Stomach smooth muscle (tissue), 2 donors: ENCODE results near the gene KRT28.

Source experiments
- H3K27ac ChIP-seq: one replicate; pipeline ENCODE4 v1.7.0; 2013; ENCODE audit warnings: mild to moderate bottlenecking, low read length, inconsistent platforms
- H3K27me3 ChIP-seq, 2 donors: one replicate each; pipeline ENCODE4 v1.7.0; 2013; ENCODE audit warnings: low read length in 2 of 2; ENCODE audit not compliant: insufficient read depth in 2 of 2, control insufficient read depth in 1 of 2
- H3K36me3 ChIP-seq, 2 donors: one replicate each; pipeline ENCODE4 v1.7.0; 2013; ENCODE audit warnings: low read length in 2 of 2; ENCODE audit not compliant: control insufficient read depth in 2 of 2, insufficient read depth in 2 of 2
- H3K4me1 ChIP-seq: one replicate; pipeline ENCODE4 v1.7.0; 2013; ENCODE audit warnings: low read length; ENCODE audit not compliant: control insufficient read depth, insufficient read depth
- H3K4me3 ChIP-seq, 2 donors: one replicate each; pipeline ENCODE4 v1.7.0; 2013; ENCODE audit warnings: low read length in 2 of 2
- H3K9ac ChIP-seq, 2 donors: one replicate each; pipeline ENCODE4 v1.7.0; 2013; ENCODE audit warnings: low read length in 2 of 2, mild to moderate bottlenecking in 1 of 2
- H3K9me3 ChIP-seq, 2 donors: one replicate each; pipeline ENCODE4 v1.7.0; 2013; ENCODE audit warnings: low read length in 2 of 2; ENCODE audit not compliant: control insufficient read depth in 2 of 2
- donor health status: healthy.
- donor health status: Pancreatic carcinoma.

KRT28 gene

DNA sequence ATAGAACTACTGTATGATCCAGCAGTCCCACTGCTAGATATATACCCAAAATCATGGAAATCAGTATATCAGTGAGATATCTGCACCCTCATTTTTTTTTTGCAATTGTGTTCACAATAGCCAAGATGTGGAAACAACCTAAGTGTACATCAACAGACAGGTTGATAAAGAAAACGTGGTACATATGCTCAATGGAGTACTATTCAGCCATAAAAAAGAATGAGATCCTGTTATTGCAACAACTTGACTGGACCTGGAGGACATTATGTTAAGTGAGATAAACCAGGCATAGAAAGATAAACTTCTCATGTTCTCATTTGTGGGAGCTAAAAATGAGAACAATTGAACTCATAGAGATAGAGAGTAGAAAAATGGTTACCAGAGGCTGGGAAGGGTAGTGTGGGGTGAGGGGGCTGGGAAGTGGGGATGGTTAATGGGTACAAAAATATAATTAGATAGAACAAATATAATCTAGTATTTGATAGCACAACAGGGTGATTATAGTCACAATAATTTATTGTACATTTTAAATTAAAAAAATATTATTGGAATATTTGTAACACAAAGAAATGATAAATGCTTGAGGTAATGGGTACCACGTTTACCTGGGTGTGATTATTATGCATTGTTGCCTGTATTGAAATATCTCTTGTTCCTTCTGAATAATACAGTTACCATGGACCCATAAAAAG is 30.5 kb upstream of the KRT28 start:
- Histone ChIP-seq H3K27ac (no peak overlapping the region), H3K9ac (no peak overlapping the region), H3K9me3 (no peaks in the 10 kb centered on the region), H3K36me3 (peaks cover 0 to 3% of the 10 kb centered on the region in 2 donors), H3K4me1 (no peaks in the 10 kb centered on the region), H3K27me3 (no peaks in the 10 kb centered on the region), H3K4me3 (no peak overlapping the region)

- Histone ChIP-seq H3K27ac (no peak overlapping the region), H3K4me3 (no peak overlapping the region), H3K4me1 (no peaks in the 10 kb centered on the region), H3K27me3 (no peaks in the 10 kb centered on the region), H3K9me3 (no peaks in the 10 kb centered on the region), H3K36me3 (no peaks in the 10 kb centered on the region), H3K9ac (no peak overlapping the region)
Observed at GRCh38 chr17:40828454-40829044, 28.8 kb upstream of the KRT28 start.

GRCh38 chr17:40827746-40828453 is 28.1 kb upstream of the KRT28 start:
- Histone ChIP-seq H3K9ac (no peak overlapping the region), H3K27ac (no peak overlapping the region)

GRCh38 chr17:40825599-40825998 is 25.8 kb upstream of the KRT28 start:
- Histone ChIP-seq H3K9ac (no peak overlapping the region), H3K27me3 (no peaks in the 10 kb centered on the region), H3K4me1 (no peaks in the 10 kb centered on the region), H3K36me3 (no peaks in the 10 kb centered on the region), H3K27ac (no peak overlapping the region), H3K9me3 (no peaks in the 10 kb centered on the region), H3K4me3 (no peak overlapping the region)

More at GRCh38 chr17:40827746-40828453, 28.1 kb upstream of the KRT28 start:
- no peak overlapping the region for H3K4me3 ChIP-seq
- H3K9me3 ChIP-seq, result no peaks in the 10 kb centered on the region
- no peaks in the 10 kb centered on the region for H3K36me3 ChIP-seq
- no peaks in the 10 kb centered on the region for H3K4me1 ChIP-seq
- H3K27me3 ChIP-seq, result no peaks in the 10 kb centered on the region

DNA sequence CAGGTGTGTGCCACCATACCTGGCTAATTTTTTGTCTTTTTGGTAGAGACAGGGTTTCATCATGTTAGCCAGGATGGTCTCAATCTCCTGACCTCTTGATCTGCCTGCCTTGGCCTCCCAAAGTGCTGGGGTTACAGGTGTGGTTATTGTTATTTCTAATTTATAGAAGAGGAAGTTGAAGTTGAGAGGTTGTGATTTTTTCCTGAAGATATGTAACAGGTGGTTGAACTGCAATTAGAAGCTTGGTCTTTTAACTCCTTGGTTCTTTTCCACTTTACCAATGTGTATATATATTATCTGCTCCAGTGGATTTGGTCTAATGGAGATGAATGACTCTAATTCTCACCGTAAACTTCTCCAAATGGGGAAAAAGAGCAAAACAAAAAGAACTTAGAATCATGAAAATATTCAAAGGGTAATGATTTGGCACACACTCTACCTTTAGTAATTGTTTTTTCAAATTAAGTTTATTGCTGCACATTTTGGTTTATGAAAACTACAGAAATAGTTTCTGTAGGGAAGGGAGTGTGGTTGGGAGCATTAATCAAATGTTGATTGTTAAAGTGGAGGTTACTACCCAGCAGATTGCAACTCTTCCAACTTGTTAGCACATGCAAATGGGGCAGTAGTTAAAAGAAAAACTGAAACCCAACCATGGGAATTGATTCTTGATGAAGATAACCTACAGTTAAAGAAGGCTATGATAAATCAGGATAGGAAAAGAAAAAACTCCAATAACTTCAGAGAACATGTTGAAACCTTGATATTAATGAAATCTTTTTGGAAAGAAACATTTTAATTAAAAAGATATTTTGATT is 24.5 kb upstream of the KRT28 start:
- H3K27ac ChIP-seq, result no peak overlapping the region
- no peaks in the 10 kb centered on the region for H3K9me3 ChIP-seq
- H3K9ac ChIP-seq, result no peak overlapping the region
- no peak overlapping the region for H3K4me3 ChIP-seq
- H3K27me3 ChIP-seq, result no peaks in the 10 kb centered on the region
- H3K4me1 ChIP-seq, result no peaks in the 10 kb centered on the region
- H3K36me3 ChIP-seq, result no peaks in the 10 kb centered on the region

- Histone ChIP-seq H3K27ac (no peak within 1 kb of the TSS), H3K4me3 (no peak within 1 kb of the TSS), H3K36me3 (no peaks in the 10 kb centered on the region), H3K27me3 (no peaks in the 10 kb centered on the region), H3K9me3 (no peaks in the 10 kb centered on the region), H3K4me1 (no peaks in the 10 kb centered on the region), H3K9ac (no peak within 1 kb of the TSS)
Observed at GRCh38 chr17:40822132-40822812, 22.5 kb upstream of the KRT28 start, which contains the start of gene KRT10. TSS of gene KRT10 (minus strand) at chr17:40822614. CDS start at chr17:40822585, 29 bp downstream.

DNA sequence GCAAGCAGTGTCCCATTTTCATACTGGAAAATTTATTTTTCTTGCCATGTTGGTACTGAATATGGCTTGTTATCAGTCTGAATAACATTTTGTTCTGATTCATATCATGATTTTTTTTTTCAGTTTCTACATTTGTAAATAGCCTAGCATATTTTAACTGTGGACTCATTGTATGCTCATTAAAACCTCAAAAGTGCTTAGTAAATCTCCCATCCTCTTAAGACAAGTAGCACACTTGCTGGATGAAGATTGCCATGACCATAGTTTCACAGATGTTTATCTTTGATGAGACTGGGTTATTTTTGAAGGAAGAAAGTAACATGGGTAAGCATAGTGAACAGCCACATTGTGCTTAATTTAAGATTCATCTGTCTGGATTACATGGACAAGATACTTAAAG is 21.8 kb upstream of the KRT28 start:
- H3K9me3 ChIP-seq, result no peaks in the 10 kb centered on the region
- H3K27ac ChIP-seq, result no peak overlapping the region
- no peak overlapping the region for H3K9ac ChIP-seq
- no peaks in the 10 kb centered on the region for H3K36me3 ChIP-seq
- H3K4me3 ChIP-seq, result no peak overlapping the region
- H3K4me1 ChIP-seq, result no peaks in the 10 kb centered on the region
- no peaks in the 10 kb centered on the region for H3K27me3 ChIP-seq

GRCh38 chr17:40820228-40820838 is 20.6 kb upstream of the KRT28 start:
- no peaks in the 10 kb centered on the region for H3K27me3 ChIP-seq
- H3K9me3 ChIP-seq, result no peaks in the 10 kb centered on the region
- H3K9ac ChIP-seq, result no peak overlapping the region
- H3K36me3 ChIP-seq, result no peaks in the 10 kb centered on the region
- H3K4me1 ChIP-seq, result no peaks in the 10 kb centered on the region
- no peak overlapping the region for H3K4me3 ChIP-seq
- H3K27ac ChIP-seq, result no peak overlapping the region

DNA sequence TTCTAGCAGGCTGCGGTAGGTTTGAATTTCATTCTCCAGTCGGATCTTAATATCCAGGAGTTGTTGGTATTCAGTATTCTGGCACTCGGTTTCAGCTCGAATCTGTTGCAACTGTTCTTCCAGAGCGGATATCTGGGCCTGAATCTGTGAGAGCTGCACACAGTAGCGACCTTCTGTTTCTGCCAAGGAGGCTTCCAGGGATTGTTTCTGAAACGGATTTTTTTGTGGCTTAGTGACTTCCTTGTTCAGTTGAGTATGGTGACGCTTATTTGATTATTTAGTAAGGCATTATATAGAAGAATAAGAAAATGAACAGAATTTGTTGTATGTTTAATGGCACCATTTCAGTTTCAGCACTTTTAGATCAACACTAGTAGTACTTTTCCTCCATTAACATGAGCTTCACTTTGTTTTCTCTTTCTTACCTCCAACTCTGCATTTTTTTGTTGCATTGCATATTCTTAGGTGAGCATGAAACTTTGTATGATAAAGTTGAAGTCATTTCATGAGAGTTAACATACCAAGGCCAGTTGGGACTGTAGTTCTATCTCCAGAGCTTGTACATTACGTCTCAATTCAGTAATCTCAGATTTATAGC is 19.9 kb upstream of the KRT28 start:
- no peaks in the 10 kb centered on the region for H3K27me3 ChIP-seq
- H3K9ac ChIP-seq, result peak overlapping the region; percentile 50 to 62

More for the DNA sequence above, 19.9 kb upstream of the KRT28 start:
- no peaks in the 10 kb centered on the region for H3K4me1 ChIP-seq
- H3K36me3 ChIP-seq, result no peaks in the 10 kb centered on the region
- H3K9me3 ChIP-seq, result no peaks in the 10 kb centered on the region
- peak overlapping the region; percentile 75 to 76 for H3K4me3 ChIP-seq
- H3K27ac ChIP-seq, result peak overlapping the region; percentile 12
